ENCODE results near the gene NUDCD3. TPM values are rescaled to one million over a fixed set of nuclear protein-coding genes. Genes with fewer than 3 reads are reported as not detected.

Gene NUDCD3
- total RNA-seq, 4 donors from 2014 or later, result 53.3 to 87.9 (median 73.2) TPM

DNA sequence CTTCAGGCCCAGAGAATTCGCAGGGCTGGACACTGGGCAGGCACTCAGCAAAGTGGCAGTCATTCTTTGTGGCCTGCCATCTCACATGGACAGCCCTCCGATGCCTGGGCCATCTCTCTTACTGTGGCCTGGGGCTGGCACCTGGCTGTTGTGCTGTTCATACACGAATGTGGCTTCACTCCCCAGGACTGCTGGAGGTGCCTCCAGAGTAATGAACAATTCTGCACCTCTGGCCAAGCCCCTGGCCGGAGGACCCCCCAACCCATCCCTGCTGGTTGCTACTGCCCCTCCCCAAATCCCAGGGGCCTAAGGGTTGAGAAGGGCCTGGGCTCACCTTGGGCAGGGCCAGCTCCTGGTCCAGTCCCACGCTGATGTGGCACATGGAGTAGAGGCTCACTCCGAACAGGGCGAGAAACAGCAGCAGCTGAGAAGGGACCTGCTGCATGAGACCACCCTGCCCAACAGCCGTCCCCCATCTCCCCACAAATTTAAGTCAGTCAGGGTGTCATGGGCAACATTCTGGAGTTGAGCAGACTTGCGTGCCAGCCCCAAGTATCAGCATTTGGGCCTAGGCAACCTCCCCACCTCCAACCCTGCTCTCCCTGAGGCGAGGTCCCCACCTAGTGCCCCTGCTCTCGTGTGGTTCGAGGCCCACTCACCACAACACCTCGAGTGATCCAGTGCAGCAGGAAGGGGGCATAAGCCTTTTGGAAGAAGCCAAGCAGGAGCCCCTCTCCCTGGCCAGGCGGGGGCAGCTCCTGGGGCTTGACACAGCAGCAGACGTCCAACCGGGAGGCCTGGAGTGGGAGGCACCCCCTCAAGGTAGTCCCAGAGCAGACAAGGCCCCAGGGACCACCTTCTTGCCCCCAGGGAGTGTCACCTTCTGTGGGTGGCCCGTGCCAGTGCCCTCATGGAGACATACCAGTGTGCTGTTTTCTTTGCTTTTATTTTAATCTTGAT, 41.2 kb upstream of the NUDCD3 start:
- intact Hi-C loops (cut with DNase I; ENCODE audit: low total_unique reads), result no loop called here
- 83 to 90% methylated on average over 12 to 16 of the region's 17 CpGs for WGBS, 2 donors
- TF ChIP-seq POLR2A (IDR thresholded peaks at IDR 0.05), result no peak
- TF ChIP-seq, protein P1, sequence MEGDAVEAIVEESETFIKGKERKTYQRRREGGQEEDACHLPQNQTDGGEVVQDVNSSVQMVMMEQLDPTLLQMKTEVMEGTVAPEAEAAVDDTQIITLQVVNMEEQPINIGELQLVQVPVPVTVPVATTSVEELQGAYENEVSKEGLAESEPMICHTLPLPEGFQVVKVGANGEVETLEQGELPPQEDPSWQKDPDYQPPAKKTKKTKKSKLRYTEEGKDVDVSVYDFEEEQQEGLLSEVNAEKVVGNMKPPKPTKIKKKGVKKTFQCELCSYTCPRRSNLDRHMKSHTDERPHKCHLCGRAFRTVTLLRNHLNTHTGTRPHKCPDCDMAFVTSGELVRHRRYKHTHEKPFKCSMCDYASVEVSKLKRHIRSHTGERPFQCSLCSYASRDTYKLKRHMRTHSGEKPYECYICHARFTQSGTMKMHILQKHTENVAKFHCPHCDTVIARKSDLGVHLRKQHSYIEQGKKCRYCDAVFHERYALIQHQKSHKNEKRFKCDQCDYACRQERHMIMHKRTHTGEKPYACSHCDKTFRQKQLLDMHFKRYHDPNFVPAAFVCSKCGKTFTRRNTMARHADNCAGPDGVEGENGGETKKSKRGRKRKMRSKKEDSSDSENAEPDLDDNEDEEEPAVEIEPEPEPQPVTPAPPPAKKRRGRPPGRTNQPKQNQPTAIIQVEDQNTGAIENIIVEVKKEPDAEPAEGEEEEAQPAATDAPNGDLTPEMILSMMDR (IDR thresholded peaks at IDR 0.05), result no peak
- DNase-seq (ENCODE audit: low spot score in 2 of 2), result peak in 1 of 2 donors; percentile 64
- no peak overlapping the region for H3K4me3 ChIP-seq (ENCODE audit: low read depth, poor library complexity, severe bottlenecking)

DNA sequence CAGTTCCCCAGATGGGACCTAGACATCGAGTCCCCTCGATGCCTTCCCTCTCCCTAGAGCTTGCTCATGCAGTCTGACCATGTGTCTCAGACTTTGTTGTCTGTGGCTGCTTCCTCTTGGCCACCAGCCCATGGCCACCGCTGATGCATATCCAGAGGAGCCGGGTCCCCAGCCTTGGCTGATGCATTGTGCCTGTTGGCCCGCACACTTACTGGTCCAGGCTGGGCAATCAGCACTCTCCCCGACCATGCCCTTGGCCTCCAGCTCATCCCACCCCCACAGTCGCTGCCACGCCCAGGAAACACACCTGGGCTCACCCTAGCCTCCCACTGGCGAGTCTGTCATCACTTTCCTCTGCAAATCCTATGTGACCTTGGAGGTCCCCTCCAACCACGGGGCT, 40.5 kb upstream of the NUDCD3 start:
- WGBS, 2 donors, result 75 to 76% methylated on average over 10 of the region's 10 CpGs
- TF ChIP-seq, protein P1 (IDR thresholded peaks at IDR 0.05), result no peak
- no peak for TF ChIP-seq POLR2A (IDR thresholded peaks at IDR 0.05)
- no peak overlapping the region for H3K4me3 ChIP-seq (ENCODE audit: low read depth, poor library complexity, severe bottlenecking)
- intact Hi-C loops (cut with DNase I; ENCODE audit: low total_unique reads), result no loop called here
- peak in 1 of 2 donors; percentile 83 for DNase-seq (ENCODE audit: low spot score in 2 of 2)

DNA sequence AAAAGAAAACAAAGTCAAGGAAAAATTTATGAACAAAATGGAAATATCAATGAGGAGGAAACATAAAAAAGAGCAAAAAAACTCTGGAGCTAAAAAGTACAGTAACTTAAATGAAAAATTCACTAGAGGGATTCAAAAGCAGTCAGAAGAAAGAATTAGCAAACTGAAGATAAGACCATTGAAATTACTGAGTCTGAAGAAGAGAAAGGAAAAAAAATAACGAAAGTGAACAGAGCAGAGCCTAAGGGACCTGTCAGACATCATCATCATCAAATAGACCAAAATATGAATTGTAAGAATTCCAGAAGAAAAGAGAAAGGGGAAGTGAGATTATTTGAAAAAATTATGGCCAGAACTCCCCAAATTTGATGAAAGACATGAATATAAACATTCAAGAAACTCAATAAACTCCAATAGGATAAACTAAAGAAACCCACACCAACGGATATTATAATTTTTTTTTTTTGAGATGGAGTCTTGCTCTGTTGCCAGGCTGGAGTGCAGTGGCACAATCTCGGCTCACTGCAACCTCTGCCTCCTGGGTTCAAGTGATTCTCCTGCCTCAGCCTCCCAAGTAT, 34.4 kb upstream of the NUDCD3 start:
- TF ChIP-seq, protein P1 (IDR thresholded peaks at IDR 0.05), result no peak
- no peak for TF ChIP-seq POLR2A (IDR thresholded peaks at IDR 0.05)
- no peak for DNase-seq (ENCODE audit: low spot score in 2 of 2)
- H3K4me3 ChIP-seq (ENCODE audit: low read depth, poor library complexity, severe bottlenecking), result no peak overlapping the region
- intact Hi-C loops (cut with DNase I; ENCODE audit: low total_unique reads), result no loop called here
- 84 to 85% methylated on average over 3 of the region's 3 CpGs for WGBS, 2 donors

DNA sequence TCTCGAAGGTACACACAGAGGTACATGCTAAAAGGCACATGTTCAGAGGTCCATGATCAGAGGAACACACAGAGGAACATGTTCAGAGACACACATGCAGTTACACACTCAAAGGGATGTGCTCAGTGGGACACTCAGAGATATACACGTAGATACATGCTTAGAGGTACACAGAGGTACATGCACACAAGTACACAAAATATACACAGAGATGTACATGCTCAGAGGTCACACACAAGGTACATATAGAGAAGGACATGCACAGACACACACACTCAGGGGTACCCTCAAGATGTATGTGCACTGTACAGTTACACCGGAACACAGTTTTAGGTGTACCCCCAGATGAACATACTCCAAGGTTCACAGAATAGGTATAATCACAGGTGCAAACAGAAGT, 31.9 kb upstream of the NUDCD3 start:
- peak in 1 of 2 donors; percentile 28 for DNase-seq (ENCODE audit: low spot score in 2 of 2)
- intact Hi-C loops (cut with DNase I; ENCODE audit: low total_unique reads), result no loop called here
- WGBS, 2 donors, result 87 to 92% methylated on average over 3 of the region's 3 CpGs
- no peak for TF ChIP-seq POLR2A (IDR thresholded peaks at IDR 0.05)
- no peak overlapping the region for H3K4me3 ChIP-seq (ENCODE audit: low read depth, poor library complexity, severe bottlenecking)

DNA sequence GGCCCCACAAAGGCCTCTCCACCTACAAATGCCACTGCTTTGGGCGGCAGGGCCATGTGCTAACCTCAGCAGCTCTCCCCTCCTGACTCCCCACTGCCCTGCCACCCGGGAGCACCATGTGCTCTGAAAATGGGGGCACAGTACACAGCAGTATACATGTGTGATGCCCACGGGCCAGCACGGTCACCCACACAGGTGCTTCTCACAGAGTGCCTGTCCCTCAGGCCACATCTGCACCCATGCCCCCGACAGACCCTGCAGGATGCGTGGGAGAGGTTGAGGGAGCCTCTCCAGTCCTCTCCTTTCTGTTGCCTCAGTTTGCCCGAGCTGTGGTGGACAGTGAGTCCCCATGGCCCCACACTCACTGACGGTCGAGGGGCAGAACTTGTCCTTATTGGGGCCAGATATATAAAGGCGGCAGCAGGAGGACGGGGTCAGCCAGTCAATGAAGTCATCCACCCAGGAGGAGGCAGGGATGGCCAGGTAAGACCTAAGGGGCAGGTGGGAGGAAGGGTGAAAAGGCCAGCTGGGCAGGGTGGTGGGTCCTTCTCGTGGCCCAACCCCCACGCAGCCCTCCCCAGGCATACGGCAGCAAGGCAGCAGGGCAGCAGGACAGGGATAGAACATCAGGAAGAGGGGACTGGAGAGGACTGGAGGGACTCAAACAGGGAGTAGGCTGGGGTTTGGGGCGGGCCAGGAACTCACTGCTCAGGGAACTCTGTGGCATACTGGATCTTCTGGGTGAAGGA, 31.1 kb upstream of the NUDCD3 start:
- DNase-seq (ENCODE audit: low spot score in 2 of 2), result peak in 1 of 2 donors; percentile 57
- no peak overlapping the region for H3K4me3 ChIP-seq (ENCODE audit: low read depth, poor library complexity, severe bottlenecking)
- WGBS, 2 donors, result 81 to 86% methylated on average over 15 of the region's 15 CpGs
- intact Hi-C loops (cut with DNase I; ENCODE audit: low total_unique reads), result no loop called here
- TF ChIP-seq POLR2A (IDR thresholded peaks at IDR 0.05), result no peak
- TF ChIP-seq, protein P1 (IDR thresholded peaks at IDR 0.05), result no peak

DNA sequence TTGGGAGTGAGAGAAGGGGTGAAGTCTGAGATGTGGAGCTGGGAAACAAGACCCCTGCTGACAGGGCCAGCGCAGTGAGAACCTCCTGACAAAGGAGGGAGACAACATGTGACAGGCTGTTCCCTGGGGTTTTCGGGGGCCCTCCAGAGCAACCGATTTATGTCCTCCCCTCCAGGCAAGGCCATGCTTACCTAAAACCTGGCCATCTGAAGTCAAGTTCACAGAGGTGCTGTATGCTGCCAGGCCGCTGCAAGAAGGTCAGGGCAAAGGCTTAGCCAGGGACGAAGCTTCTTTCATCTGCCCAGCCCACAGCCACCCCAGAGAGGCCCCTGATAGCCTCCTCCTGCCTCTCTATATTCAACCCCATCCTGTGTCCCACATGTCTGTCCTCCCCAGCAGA, 30.1 kb upstream of the NUDCD3 start:
- intact Hi-C loops (cut with DNase I; ENCODE audit: low total_unique reads), result no loop called here
- TF ChIP-seq, protein P1 (IDR thresholded peaks at IDR 0.05), result no peak
- TF ChIP-seq POLR2A (IDR thresholded peaks at IDR 0.05), result no peak
- H3K4me3 ChIP-seq (ENCODE audit: low read depth, poor library complexity, severe bottlenecking), result no peak overlapping the region
- 81 to 88% methylated on average over 5 of the region's 5 CpGs for WGBS, 2 donors
- peak in 1 of 2 donors; percentile 63 for DNase-seq (ENCODE audit: low spot score in 2 of 2)
